ENCODE data around the gene ARID5A.
"Not testable (repeated sequence)": the region's sequence is repeated elsewhere in the genome, so short reads cannot be mapped to it uniquely, and the experiment has no call there.

ARID5A gene

GRCh38 chr2:96495982-96496629 is 40.4 kb upstream of the ARID5A start:
- TF ChIP-seq CTCF (IDR thresholded peaks at IDR 0.05; ENCODE audit: control insufficient read depth, extremely low read depth, insufficient read depth): no peak
- no peak for DNase-seq (ENCODE audit: low read depth)
- no peak overlapping the region for H3K4me3 ChIP-seq (ENCODE audit: low read depth, low read length)

GRCh38 chr2:96498021-96498431 is 38.5 kb upstream of the ARID5A start:
- H3K4me3 ChIP-seq (ENCODE audit: low read depth, low read length): no peak overlapping the region
- no peak for DNase-seq (ENCODE audit: low read depth)
- TF ChIP-seq CTCF (IDR thresholded peaks at IDR 0.05; ENCODE audit: control insufficient read depth, extremely low read depth, insufficient read depth): no peak

- DNase-seq (ENCODE audit: low read depth); H3K4me3 ChIP-seq (ENCODE audit: low read depth, low read length): not testable (repeated sequence)
These were observed 37.9 kb upstream of the ARID5A start for GRCh38 chr2:96498611-96499010.

GRCh38 chr2:96499061-96499960 is 37.2 kb upstream of the ARID5A start:
- DNase-seq (ENCODE audit: low read depth): no peak
- no peak for TF ChIP-seq CTCF (IDR thresholded peaks at IDR 0.05; ENCODE audit: control insufficient read depth, extremely low read depth, insufficient read depth)

GRCh38 chr2:96500385-96501066 is 36.0 kb upstream of the ARID5A start:
- no peak for TF ChIP-seq CTCF (IDR thresholded peaks at IDR 0.05; ENCODE audit: control insufficient read depth, extremely low read depth, insufficient read depth)
- DNase-seq (ENCODE audit: low read depth): no peak
- H3K4me3 ChIP-seq (ENCODE audit: low read depth, low read length): no peak overlapping the region

More at GRCh38 chr2:96499061-96499960, 37.2 kb upstream of the ARID5A start:
- no peak overlapping the region for H3K4me3 ChIP-seq (ENCODE audit: low read depth, low read length)

- no peak overlapping the region for H3K4me3 ChIP-seq (ENCODE audit: low read depth, low read length)
- DNase-seq (ENCODE audit: low read depth): no peak
- TF ChIP-seq CTCF (IDR thresholded peaks at IDR 0.05; ENCODE audit: control insufficient read depth, extremely low read depth, insufficient read depth): no peak
These were observed 35.1 kb upstream of the ARID5A start for GRCh38 chr2:96501471-96501874.
